HepG2 (cell line): ENCODE measurements around the gene CAPRIN1.

Experiments used
- CREB1 ChIP-seq, 2 experiments: fragments of 450-650 bp in 1 of 2; IDR thresholded peaks; 2 replicates each; pipeline ENCODE4 v1.6.1; 2016 to 2017; ENCODE audit warnings: control low read depth in 1 of 2, mild to moderate bottlenecking in 1 of 2, missing compliant biosample characterization in 1 of 2, missing genetic modification characterization in 1 of 2
- CTCF ChIP-seq: sonication (generic); formaldehyde crosslinking; IDR thresholded peaks from 2 replicates; pipeline ENCODE4 v1.5.0; 2020; ENCODE audit warnings: mild to moderate bottlenecking, missing genetic modification reagents, moderate library complexity
- ELF4 ChIP-seq: sonication (generic); formaldehyde crosslinking; IDR thresholded peaks from 2 replicates; pipeline ENCODE4 v1.5.0; 2020; ENCODE audit warnings: missing genetic modification reagents, mild to moderate bottlenecking, moderate library complexity, borderline replicate concordance
- KLF12 ChIP-seq: sonication (generic); formaldehyde crosslinking; IDR thresholded peaks from 2 replicates; pipeline ENCODE4 v1.4.0; 2020; ENCODE audit warnings: missing genetic modification reagents, borderline replicate concordance
- MAFK ChIP-seq, 2 experiments: IDR thresholded peaks in 1 of 2; conservative IDR thresholded peaks in 1 of 2; 2 replicates each; pipeline ENCODE4 v1.6.1; 2011; ENCODE audit warnings: improper control_type of control experiment in 2 of 2, low read length in 2 of 2
- NFE2L1 ChIP-seq: sonication (generic); formaldehyde crosslinking; IDR thresholded peaks from 2 replicates; pipeline ENCODE4 v1.4.0; 2020; ENCODE audit warnings: missing genetic modification reagents, mild to moderate bottlenecking, borderline replicate concordance
- PBX2 ChIP-seq: IDR thresholded peaks from 2 replicates; pipeline ENCODE4 v1.6.1; 2016; ENCODE audit warnings: control low read depth
- POLR2AphosphoS2 ChIP-seq: IDR thresholded peaks from 2 replicates; pipeline ENCODE4 v1.6.1; 2011; ENCODE audit warnings: low read depth, low read length, improper control_type of control experiment
- POLR2AphosphoS5 ChIP-seq: IDR thresholded peaks from 2 replicates; pipeline ENCODE4 v1.6.1; 2012; ENCODE audit warnings: low read depth, low read length
- TCF12 ChIP-seq, 2 experiments: fragments of 450-650 bp in 1 of 2; sonication (generic) in 1 of 2; formaldehyde crosslinking in 1 of 2; IDR thresholded peaks; 2 replicates each; pipeline versions ENCODE4 v1.6.1 to v1.8.0; 2017 to 2022; ENCODE audit warnings: antibody characterized with exemption in 1 of 2, mild to moderate bottlenecking in 1 of 2, missing genetic modification reagents in 1 of 2, moderate library complexity in 1 of 2
- YY1 ChIP-seq: IDR thresholded peaks from 2 replicates; pipeline ENCODE4 v1.6.1; 2011; ENCODE audit warnings: low read length, low read depth, moderate library complexity, mild to moderate bottlenecking; ENCODE audit not compliant: insufficient read depth, insufficient replicate concordance
- ZNF263 ChIP-seq: sonication (generic); formaldehyde crosslinking; IDR thresholded peaks from 2 replicates; pipeline ENCODE4 v1.4.0; 2020; ENCODE audit warnings: missing genetic modification reagents
- ZNF607 ChIP-seq: sonication (generic); formaldehyde crosslinking; IDR thresholded peaks from 2 replicates; pipeline ENCODE4 v1.5.1; 2020; ENCODE audit warnings: missing genetic modification reagents, mild to moderate bottlenecking, borderline replicate concordance

GRCh38 chr11:34004236-34004635 is 47.3 kb upstream of the CAPRIN1 start:
- TF ChIP-seq POLR2AphosphoS5 (no peak), TCF12 (IDR thresholded peaks at IDR 0.05) (no peak), TCF12 (CRISPR knock-in tag; IDR thresholded peaks at IDR 0.05) (no peak), MAFK (conservative IDR thresholded peaks at IDR 0.05 in 1 of 2, IDR thresholded peaks at IDR 0.05 in 1 of 2; ENCODE audit: low read length in 2 of 2) (no peak), ZNF263 (no peak), ELF4 (CRISPR knock-in tag) (no peak), NFE2L1 (CRISPR knock-in tag) (no peak), ZNF607 (CRISPR knock-in tag) (no peak), KLF12 (no peak), POLR2AphosphoS2 (no peak), PBX2 (CRISPR knock-in tag) (no peak), YY1 (no peak), CTCF (CRISPR knock-in tag) (no peak), CREB1 (IDR thresholded peaks at IDR 0.05) (no peak), CREB1 (CRISPR knock-in tag; IDR thresholded peaks at IDR 0.05) (no peak)
